CD14-positive monocyte (primary cell): ENCODE measurements around the gene FGF14. TPM values are rescaled to one million over a fixed set of nuclear protein-coding genes. Genes with fewer than 3 reads are reported as not detected.

Source experiments
- DNase-seq, 3 donors: peaks; one replicate each; pipeline ENCODE4 v3.0.0-alpha.2; 2011 to 2022
- H2AFZ ChIP-seq: 2 replicates; pipeline ENCODE4 v1.6.0; 2012; ENCODE audit warnings: mild to moderate bottlenecking, low read depth, low read length, inconsistent platforms; ENCODE audit not compliant: insufficient read depth, poor library complexity, severe bottlenecking
- H3K27ac ChIP-seq, 2 donors: 1 replicate in 1 of 2; 2 replicates in 1 of 2; pipeline ENCODE4 v1.5.1; 2012 to 2013; ENCODE audit warnings: low read length in 2 of 2, control low read depth in 1 of 2, inconsistent platforms in 1 of 2, low read depth in 1 of 2, mild to moderate bottlenecking in 1 of 2
- H3K27me3 ChIP-seq, 2 donors: one replicate each; pipeline versions ENCODE4 v1.6.0 to v1.6.1; 2011 to 2013; ENCODE audit warnings: low read length in 2 of 2; ENCODE audit not compliant: control insufficient read depth in 2 of 2, insufficient read depth in 2 of 2
- H3K36me3 ChIP-seq, 2 donors: replicated peaks in 1 of 2; 1 replicate in 1 of 2; 2 replicates in 1 of 2; pipeline versions ENCODE4 v1.5.1 to v1.6.1; 2012 to 2013; ENCODE audit warnings: low read length in 2 of 2, control low read depth in 1 of 2, inconsistent platforms in 1 of 2, mild to moderate bottlenecking in 1 of 2; ENCODE audit not compliant: insufficient read depth in 2 of 2, control insufficient read depth in 1 of 2
- H3K4me1 ChIP-seq, 2 donors: 1 replicate in 1 of 2; 2 replicates in 1 of 2; pipeline versions ENCODE4 v1.5.1 to v1.6.1; 2012 to 2013; ENCODE audit warnings: low read length in 2 of 2, control low read depth in 1 of 2, inconsistent platforms in 1 of 2, mild to moderate bottlenecking in 1 of 2, moderate library complexity in 1 of 2; ENCODE audit not compliant: insufficient read depth in 2 of 2, control insufficient read depth in 1 of 2
- H3K4me2 ChIP-seq: replicated peaks from 2 replicates; pipeline ENCODE3; 2012; ENCODE audit warnings: low read length, moderate library complexity, mild to moderate bottlenecking; ENCODE audit not compliant: poor library complexity, severe bottlenecking; ENCODE audit errors: extremely low read depth
- H3K4me3 ChIP-seq, 3 experiments: fragments of 200-600 bp in 1 of 3; sonication (generic) in 1 of 3; replicated peaks in 1 of 3; 1 replicate in 2 of 3; 2 replicates in 1 of 3; pipeline ENCODE4 v1.5.1; 2011 to 2013; ENCODE audit warnings: low read length in 3 of 3, mild to moderate bottlenecking in 3 of 3, control low read depth in 2 of 3, low read depth in 2 of 3, inconsistent platforms in 1 of 3, moderate library complexity in 1 of 3
- H3K79me2 ChIP-seq: 2 replicates; pipeline ENCODE4 v1.6.0; 2012; ENCODE audit warnings: mild to moderate bottlenecking, control low read depth, inconsistent platforms, low read length, moderate library complexity; ENCODE audit not compliant: insufficient read depth
- H3K9ac ChIP-seq: 2 replicates; pipeline ENCODE4 v1.6.0; 2017; ENCODE audit warnings: low read length, mild to moderate bottlenecking; ENCODE audit not compliant: insufficient read depth, poor library complexity, severe bottlenecking
- H3K9me3 ChIP-seq, 2 donors: replicated peaks in 1 of 2; 1 replicate in 1 of 2; 2 replicates in 1 of 2; pipeline versions ENCODE4 v1.5.1 to v1.6.1; 2012 to 2013; ENCODE audit warnings: low read length in 2 of 2, control low read depth in 1 of 2; ENCODE audit not compliant: control insufficient read depth in 1 of 2, insufficient read depth in 1 of 2
- H4K20me1 ChIP-seq: 2 replicates; pipeline ENCODE4 v1.6.0; 2012; ENCODE audit warnings: mild to moderate bottlenecking, low read length, control low read depth, moderate library complexity; ENCODE audit not compliant: insufficient read depth
- H3K27ac Mint-ChIP-seq, 7 donors: one replicate each; pipeline ENCODE4 v1.8.0; 2020; ENCODE audit warnings: mild to moderate bottlenecking in 7 of 7, mixed read lengths in 7 of 7, moderate library complexity in 6 of 7, inconsistent platforms in 2 of 7
- H3K27me3 Mint-ChIP-seq, 3 donors: one replicate each; pipeline ENCODE4 v1.8.0; 2021 to 2022; ENCODE audit warnings: low read depth in 3 of 3, mild to moderate bottlenecking in 3 of 3, mixed read lengths in 3 of 3, moderate library complexity in 3 of 3, inconsistent platforms in 1 of 3
- H3K36me3 Mint-ChIP-seq, 2 donors: one replicate each; pipeline ENCODE4 v1.8.0; 2020; ENCODE audit warnings: mixed read lengths in 2 of 2, inconsistent platforms in 1 of 2, mild to moderate bottlenecking in 1 of 2
- H3K4me1 Mint-ChIP-seq: one replicate; pipeline ENCODE4 v1.8.0; 2020; ENCODE audit warnings: mild to moderate bottlenecking, mixed read lengths
- H3K4me3 Mint-ChIP-seq, 2 donors: one replicate each; pipeline ENCODE4 v1.8.0; 2020; ENCODE audit warnings: mild to moderate bottlenecking in 2 of 2, mixed read lengths in 2 of 2, moderate library complexity in 1 of 2
- H3K9me3 Mint-ChIP-seq, 7 donors: one replicate each; pipeline ENCODE4 v1.8.0; 2020 to 2022; ENCODE audit warnings: mixed read lengths in 7 of 7, mild to moderate bottlenecking in 6 of 7, moderate library complexity in 6 of 7, inconsistent platforms in 2 of 7
- WGBS: methylation state at CpG from one replicate; pipeline ENCODE4 v1.1.5; 2013; ENCODE audit warnings: missing lambda C conversion rate; ENCODE audit not compliant: insufficient coverage; 5-methylcytosine and 5-hydroxymethylcytosine counted together
- intact Hi-C, 2 donors: fragments of 100-400 bp; cut with micrococcal nuclease; formaldehyde crosslinking; loops; one replicate each; pipeline versions ENCODE4 v1.15.0 to v1.15.1; 2023
- polyA plus RNA-seq, 3 donors: library from polyadenylated mRNA; depleted of rRNA in 1 of 3; unstranded in 2 of 3; stranded (reverse) in 1 of 3; fragments of 300-500 nt in 2 of 3; fragments of >200 nt in 1 of 3; fragmentation: Illumina TruSeq in 2 of 3; gene quantifications; 1 replicate in 2 of 3; 2 replicates in 1 of 3; pipeline ENCODE4 v1.2.3, GENCODE V29; 2012 to 2021
- TF ChIP-seq, protein P1 (sequence below): fragments of 200-600 bp; IDR thresholded peaks from one replicate; pipeline ENCODE4 v1.8.0; 2022; ENCODE audit warnings: antibody characterized with exemption, mild to moderate bottlenecking

FGF14 gene
- polyA plus RNA-seq, 3 donors = not detected

DNA sequence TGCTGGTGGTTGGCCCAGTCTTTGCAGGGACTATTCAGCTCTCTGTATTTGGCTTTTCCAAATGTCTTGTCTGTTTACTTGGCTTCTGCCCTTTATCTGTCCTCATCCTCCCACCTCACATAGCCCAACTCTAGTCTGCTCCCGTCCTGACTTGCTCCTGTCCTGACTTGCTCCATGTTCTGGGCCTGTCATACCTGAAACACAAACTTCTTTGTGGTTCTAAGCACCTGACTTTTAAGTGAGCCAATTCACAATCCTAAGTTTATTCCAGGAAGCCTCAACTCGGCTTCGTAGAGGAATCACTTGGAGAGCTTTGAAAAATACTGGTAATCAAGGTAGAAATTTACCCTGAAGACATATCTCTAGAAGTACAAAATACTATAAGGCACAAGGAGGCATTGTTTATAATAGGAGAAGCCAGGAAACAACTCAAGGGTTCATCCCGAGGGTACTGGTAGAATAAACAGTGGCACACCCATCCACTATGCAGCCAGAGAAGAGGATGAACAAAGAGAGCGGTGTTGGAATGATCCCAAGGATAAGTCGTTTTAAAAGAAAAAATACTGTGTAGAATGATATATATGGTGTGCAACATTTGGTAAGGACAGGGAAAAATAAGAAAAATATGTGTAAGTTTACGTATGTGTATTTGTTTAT lies 284.5 kb downstream of the FGF14 start:
- no peaks in the 10 kb centered on the region for H3K9me3 ChIP-seq
- no peaks in the 10 kb centered on the region for H3K36me3 ChIP-seq
- H3K4me3 ChIP-seq = no peak overlapping the region
- no peaks in the 10 kb centered on the region for H3K27me3 ChIP-seq
- WGBS = 81% methylated on average over 4 of the region's 7 CpGs
- H3K9me3 Mint-ChIP-seq = peaks cover 0 to 1% (median 0%) of the 10 kb centered on the region in 7 donors
- no peak overlapping the region for H3K27ac ChIP-seq
- intact Hi-C loops = no loop called here
- H2AFZ ChIP-seq = no peak overlapping the region
- peaks cover 0 to 2% (median 1%) of the 10 kb centered on the region in 3 donors for H3K27me3 Mint-ChIP-seq
- H3K9ac ChIP-seq = no peak overlapping the region
- H3K4me3 Mint-ChIP-seq = no peak overlapping the region
- no peaks in the 10 kb centered on the region for H4K20me1 ChIP-seq
- no peak for DNase-seq
- H3K4me2 ChIP-seq = no peak overlapping the region
- H3K36me3 Mint-ChIP-seq = no peaks in the 10 kb centered on the region
- TF ChIP-seq, protein P1, sequence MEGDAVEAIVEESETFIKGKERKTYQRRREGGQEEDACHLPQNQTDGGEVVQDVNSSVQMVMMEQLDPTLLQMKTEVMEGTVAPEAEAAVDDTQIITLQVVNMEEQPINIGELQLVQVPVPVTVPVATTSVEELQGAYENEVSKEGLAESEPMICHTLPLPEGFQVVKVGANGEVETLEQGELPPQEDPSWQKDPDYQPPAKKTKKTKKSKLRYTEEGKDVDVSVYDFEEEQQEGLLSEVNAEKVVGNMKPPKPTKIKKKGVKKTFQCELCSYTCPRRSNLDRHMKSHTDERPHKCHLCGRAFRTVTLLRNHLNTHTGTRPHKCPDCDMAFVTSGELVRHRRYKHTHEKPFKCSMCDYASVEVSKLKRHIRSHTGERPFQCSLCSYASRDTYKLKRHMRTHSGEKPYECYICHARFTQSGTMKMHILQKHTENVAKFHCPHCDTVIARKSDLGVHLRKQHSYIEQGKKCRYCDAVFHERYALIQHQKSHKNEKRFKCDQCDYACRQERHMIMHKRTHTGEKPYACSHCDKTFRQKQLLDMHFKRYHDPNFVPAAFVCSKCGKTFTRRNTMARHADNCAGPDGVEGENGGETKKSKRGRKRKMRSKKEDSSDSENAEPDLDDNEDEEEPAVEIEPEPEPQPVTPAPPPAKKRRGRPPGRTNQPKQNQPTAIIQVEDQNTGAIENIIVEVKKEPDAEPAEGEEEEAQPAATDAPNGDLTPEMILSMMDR = no peak
- no peaks in the 10 kb centered on the region for H3K4me1 ChIP-seq
- H3K4me1 Mint-ChIP-seq = no peaks in the 10 kb centered on the region
- H3K27ac Mint-ChIP-seq = no peak overlapping the region
- no peaks in the 10 kb centered on the region for H3K79me2 ChIP-seq

GRCh38 chr13:102103469-102103868 lies 298.4 kb downstream of the FGF14 start:
- TF ChIP-seq, protein P1 = no peak
- no peak overlapping the region for H3K4me2 ChIP-seq

More at GRCh38 chr13:102103469-102103868, 298.4 kb downstream of the FGF14 start:
- Histone ChIP-seq H3K9ac (no peak overlapping the region), H3K27ac (no peak overlapping the region), H3K9me3 (no peaks in the 10 kb centered on the region), H2AFZ (no peak overlapping the region), H3K79me2 (no peaks in the 10 kb centered on the region), H3K36me3 (no peaks in the 10 kb centered on the region), H3K4me3 (no peak overlapping the region), H4K20me1 (no peaks in the 10 kb centered on the region), H3K4me1 (no peaks in the 10 kb centered on the region), H3K27me3 (no peaks in the 10 kb centered on the region)
- no peaks in the 10 kb centered on the region for H3K27me3 Mint-ChIP-seq
- H3K9me3 Mint-ChIP-seq = peaks cover 0 to 2% (median 0%) of the 10 kb centered on the region in 7 donors
- WGBS = 76% methylated on average over 2 of the region's 3 CpGs
- no peaks in the 10 kb centered on the region for H3K4me1 Mint-ChIP-seq
- no peak overlapping the region for H3K27ac Mint-ChIP-seq
- intact Hi-C loops = no loop called here
- H3K36me3 Mint-ChIP-seq = no peaks in the 10 kb centered on the region
- no peak for DNase-seq
- no peak overlapping the region for H3K4me3 Mint-ChIP-seq
